Kidney tubule cell (primary cell): Measurements from ENCODE around the gene CDK5RAP2.
"Not testable (repeated sequence)": the region's sequence is repeated elsewhere in the genome, so short reads cannot be mapped to it uniquely, and the experiment has no call there.

ENCODE experiments used
- DNase-seq: peaks from one replicate; pipeline ENCODE4 v3.0.0-alpha.2; 2018; ENCODE audit warnings: low spot score

CDK5RAP2 gene

DNA sequence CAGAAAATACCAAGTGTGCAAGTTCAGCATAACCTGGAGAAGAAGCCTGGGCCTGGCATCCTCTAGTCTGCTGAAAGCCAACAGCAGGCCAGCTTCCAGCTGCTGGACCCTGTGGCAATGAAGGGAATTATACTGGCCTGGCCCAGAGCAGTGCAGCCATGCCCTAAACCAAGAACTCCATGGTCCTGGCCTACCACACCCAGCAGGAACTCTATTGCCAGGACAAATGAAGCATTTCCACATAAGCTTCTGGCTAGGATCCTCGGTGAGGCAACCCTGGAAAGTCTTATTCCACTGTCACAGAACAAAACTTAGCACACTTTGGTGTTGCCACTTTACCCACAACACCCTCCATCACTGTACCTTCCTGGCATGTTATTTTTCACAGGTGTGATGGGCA is 35.5 kb downstream of the CDK5RAP2 start:
- no peak for DNase-seq

- DNase-seq, result peak; percentile 22
Observed at GRCh38 chr9:120542701-120543490, 37.1 kb downstream of the CDK5RAP2 start.

GRCh38 chr9:120541921-120542320 is 38.0 kb downstream of the CDK5RAP2 start:
- no peak for DNase-seq

GRCh38 chr9:120539951-120540350 is 40.0 kb downstream of the CDK5RAP2 start:
- no peak for DNase-seq

DNA sequence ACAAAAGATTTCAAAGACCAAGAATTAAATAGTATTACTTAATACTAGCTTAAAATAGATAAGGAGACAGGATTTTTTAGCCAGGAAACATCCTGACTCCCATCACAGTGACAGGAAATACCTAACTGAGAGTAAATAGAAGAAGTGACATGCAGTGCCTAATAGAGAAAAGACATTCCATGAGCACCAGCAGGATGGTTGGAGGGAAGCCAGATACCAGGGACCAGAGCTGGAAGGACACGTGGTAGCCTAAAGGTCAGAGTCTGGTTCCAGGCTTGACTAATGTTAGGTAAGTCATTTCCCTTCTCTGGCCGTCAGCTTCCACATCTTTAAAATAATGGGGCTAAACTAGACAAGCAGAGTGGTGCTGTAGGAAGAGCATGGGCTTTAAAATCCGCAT is 41.6 kb downstream of the CDK5RAP2 start:
- peak; percentile 4 for DNase-seq

DNA sequence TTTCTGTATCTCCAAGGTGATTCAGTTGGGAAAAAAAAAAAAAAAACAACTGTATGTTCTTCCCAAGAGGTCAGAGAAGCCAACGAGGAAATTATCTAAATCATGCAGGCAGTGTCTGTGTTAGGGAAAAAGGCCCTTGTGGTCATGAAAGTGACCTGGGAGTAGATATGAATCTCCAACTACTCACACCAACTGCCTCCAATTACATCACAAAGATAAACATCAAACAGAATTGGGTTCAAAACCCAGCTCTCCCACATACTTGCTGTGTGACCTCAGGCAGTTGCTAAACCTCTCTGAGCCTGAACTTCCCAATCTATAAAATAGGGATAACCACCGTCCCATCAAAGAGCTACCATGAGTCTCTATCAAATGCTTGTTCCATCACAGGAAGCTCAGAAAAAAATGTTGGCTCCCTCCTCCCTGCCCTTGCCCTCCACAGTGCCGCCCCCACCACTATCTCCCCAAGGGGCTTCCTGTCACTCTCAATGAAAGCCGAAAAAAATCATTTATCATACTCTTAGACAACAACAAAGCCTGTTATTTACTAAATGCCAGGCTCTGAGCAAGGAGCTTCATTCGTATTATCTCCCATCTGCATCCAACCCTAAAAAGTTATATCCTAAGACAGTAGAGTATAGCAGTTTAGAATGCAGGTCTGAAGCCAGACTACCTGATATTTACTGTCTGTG is 42.9 kb downstream of the CDK5RAP2 start:
- DNase-seq, result no peak

- no peak for DNase-seq
Observed at GRCh38 chr9:120536094-120536493, 43.9 kb downstream of the CDK5RAP2 start.

DNA sequence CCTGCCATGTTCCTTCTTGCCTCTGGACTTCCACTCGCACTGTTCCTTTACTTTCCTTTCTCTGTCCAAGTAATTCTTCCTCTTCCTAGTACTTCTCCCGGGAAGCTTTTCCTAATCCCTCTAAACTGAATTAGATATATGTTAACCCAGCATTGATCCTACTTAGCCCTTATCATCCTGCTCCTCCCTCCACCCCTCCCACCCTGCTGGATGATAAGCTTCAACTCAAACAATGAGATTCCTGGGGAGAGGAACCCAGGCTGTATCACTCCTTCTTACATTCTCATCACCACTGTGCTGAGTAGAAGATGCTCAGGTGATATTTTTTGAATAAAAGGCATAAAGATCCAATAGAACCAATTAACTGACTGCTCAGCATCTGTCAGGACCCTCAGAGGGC is 45.7 kb downstream of the CDK5RAP2 start:
- DNase-seq, result no peak

- no peak for DNase-seq
Observed at GRCh38 chr9:120532891-120533290, 47.1 kb downstream of the CDK5RAP2 start.

DNA sequence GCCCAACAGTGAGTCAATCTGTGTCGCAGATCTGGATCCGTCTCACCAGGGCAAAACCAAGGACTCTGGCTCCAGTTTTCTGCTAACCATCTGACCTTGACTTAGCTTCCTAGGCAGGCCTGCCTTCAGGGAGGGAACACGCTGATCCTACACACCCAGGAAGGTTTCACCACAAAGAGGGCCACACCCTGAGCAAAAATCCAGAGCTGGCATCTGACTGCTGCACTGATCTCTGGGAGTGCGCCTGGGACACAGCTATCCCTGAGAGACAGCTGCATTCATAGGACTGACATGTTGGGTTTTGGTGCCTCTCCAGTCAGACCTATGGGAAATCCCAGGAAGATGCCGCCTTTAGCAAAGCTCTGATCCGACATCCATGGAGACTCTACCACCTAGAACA is 47.5 kb downstream of the CDK5RAP2 start:
- DNase-seq, result peak; percentile 8

- peak; percentile 39 for DNase-seq
Observed at GRCh38 chr9:120531683-120532300, 48.2 kb downstream of the CDK5RAP2 start.

DNA sequence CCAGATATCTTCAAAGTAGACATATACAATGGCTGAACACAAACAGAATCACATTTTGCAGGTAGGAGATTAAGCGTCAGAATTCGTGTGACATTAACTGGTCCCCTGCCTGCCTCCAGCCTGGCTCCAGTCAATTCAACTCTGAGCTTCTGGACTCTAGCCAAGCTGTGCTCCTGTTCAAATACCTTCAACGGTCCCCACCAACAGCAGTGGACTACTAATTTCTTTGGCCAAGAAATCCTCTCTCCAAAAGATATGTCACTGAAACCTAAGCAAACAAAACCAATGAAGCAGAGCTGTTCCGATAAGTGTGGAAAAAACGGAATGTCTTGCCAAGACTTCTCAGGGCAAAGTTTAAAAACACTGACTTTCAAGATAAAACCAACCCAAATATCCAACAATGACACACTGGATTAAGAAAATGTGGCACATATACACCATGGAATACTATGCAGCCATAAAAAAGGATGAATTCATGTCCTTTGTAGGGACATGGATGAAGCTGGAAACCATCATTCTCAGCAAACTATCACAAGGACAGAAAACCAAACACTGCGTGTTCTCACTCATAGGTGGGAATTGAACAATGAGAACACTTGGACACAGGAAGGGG is 49.6 kb downstream of the CDK5RAP2 start:
- not testable (repeated sequence) for DNase-seq

GRCh38 chr9:120528829-120529228 is 51.1 kb downstream of the CDK5RAP2 start:
- no peak for DNase-seq

DNA sequence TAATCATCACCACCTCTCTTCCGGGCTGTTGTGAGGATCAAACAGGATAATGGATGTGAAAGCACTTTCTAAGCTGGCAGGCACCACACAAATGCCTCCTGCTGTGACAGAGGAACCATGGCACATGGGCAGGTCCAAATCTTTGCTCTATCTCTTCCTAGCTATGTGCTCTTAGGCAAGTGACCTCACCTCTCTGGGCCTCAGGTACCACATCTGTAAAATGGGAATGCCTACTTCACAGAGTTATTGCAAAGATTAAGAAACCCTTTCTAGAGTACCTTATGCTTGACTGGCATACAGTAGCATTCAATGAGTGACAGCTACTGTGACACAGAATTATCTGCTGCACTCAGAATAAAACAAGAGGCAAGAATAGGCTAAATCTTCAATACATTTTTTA is 51.6 kb downstream of the CDK5RAP2 start:
- no peak for DNase-seq

GRCh38 chr9:120526534-120526933 is 53.4 kb downstream of the CDK5RAP2 start:
- DNase-seq, result no peak

GRCh38 chr9:120524863-120525262 is 55.1 kb downstream of the CDK5RAP2 start:
- DNase-seq, result no peak

DNA sequence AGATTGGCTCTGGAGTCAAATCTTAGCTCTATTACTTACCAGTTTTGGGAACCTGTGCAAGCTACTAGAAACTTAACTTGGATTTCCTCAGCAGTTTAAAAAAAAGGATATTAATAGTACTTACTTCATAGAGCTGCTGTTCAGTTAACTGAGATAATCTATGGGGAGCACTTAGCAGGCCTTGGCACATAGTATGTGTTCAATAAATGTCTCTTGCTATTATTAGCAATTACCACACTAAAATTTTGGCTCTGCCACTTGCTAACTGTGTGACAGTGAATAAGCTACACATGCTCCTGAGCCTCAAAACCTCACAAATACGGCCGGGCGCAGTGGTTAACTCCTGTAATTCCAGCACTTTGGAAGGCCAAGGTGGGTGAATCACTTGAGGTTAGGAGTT is 55.9 kb downstream of the CDK5RAP2 start:
- no peak for DNase-seq

GRCh38 chr9:120522558-120522957 is 57.4 kb downstream of the CDK5RAP2 start:
- no peak for DNase-seq

DNA sequence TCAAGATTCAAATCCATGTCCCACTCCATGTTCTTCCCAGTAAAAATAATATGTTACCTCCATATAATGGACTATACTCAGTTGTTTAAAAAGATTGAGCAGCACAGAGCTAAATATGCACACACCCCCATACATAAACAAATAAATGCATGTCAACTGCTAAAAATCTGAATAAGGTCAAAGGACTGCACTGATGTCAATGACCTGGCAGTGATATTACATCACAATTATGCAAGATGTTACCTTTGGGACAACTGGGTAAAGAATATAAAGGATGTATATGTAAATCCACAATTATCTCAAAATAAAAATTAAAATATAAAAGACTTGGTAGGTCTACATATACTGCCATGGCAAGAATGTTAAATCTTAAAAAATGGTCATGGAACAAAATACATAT is 57.9 kb downstream of the CDK5RAP2 start:
- DNase-seq, result no peak

DNA sequence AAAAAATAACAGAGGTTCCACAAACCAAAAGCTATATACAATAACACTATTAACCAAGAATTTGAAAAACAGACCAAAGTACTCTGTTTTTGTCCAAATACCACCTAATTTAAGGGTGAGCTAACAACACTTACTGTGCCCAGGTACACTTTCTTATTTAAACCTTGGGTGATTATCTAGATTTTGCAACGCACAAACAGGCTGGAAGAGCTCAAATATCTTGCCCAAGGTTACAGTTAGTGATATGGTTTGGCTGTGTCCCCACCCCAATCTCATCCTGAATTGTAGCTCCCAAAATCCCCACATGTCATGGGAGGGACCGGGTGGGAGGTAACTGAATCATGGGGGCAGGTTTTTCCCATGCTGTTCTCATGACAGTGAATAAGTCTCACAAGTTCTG is 58.9 kb downstream of the CDK5RAP2 start:
- no peak for DNase-seq

DNA sequence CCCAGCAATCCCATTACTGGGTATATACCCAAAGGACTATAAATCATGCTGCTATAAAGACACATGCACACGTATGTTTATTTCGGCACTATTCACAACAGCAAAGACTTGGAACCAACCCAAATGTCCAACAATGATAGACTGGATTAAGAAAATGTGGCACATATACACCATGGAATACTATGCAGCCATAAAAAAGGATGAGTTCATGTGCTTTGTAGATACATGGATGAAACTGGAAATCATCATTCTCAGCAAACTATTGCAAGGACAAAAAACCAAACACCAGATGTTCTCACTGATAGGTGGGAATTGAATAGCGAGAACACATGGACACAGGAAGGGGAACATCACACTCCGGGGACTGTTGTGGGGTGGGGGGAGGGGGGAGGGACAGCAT is 64.0 kb downstream of the CDK5RAP2 start:
- DNase-seq, result not testable (repeated sequence)

- not testable (repeated sequence) for DNase-seq
Observed at GRCh38 chr9:120515481-120515880, 64.5 kb downstream of the CDK5RAP2 start.

- no peak for DNase-seq
Observed at GRCh38 chr9:120514405-120514804, 65.6 kb downstream of the CDK5RAP2 start.
